Hepatocyte (in vitro differentiated cells): ENCODE results near the gene PLRG1. TPM values are rescaled to one million over a fixed set of nuclear protein-coding genes. Genes with fewer than 3 reads are reported as not detected.

Source experiments
- DNase-seq: peaks from one replicate; pipeline ENCODE4 v3.0.0-alpha.2; 2016; ENCODE audit warnings: low spot score
- H2AFZ ChIP-seq: fragments of 200-600 bp; sonication (generic); 2 replicates; pipeline ENCODE4 v1.6.0; 2016; ENCODE audit warnings: antibody characterized with exemption, mild to moderate bottlenecking
- H3K27ac ChIP-seq: fragments of 200-600 bp; sonication (generic); 2 replicates; pipeline ENCODE4 v1.5.1; 2016; ENCODE audit warnings: mild to moderate bottlenecking
- H3K27me3 ChIP-seq: fragments of 200-600 bp; sonication (generic); 2 replicates; pipeline ENCODE4 v1.6.1; 2016
- H3K36me3 ChIP-seq: fragments of 200-600 bp; sonication (generic); replicated peaks from 2 replicates; pipeline ENCODE4 v1.5.1; 2016; ENCODE audit warnings: low read depth; ENCODE audit not compliant: insufficient read depth
- H3K4me1 ChIP-seq: fragments of 200-600 bp; sonication (generic); 2 replicates; pipeline ENCODE4 v1.5.1; 2016; ENCODE audit warnings: mild to moderate bottlenecking, moderate library complexity; ENCODE audit not compliant: insufficient read depth
- H3K4me2 ChIP-seq: fragments of 200-600 bp; sonication (generic); 2 replicates; pipeline ENCODE4 v1.6.0; 2016
- H3K4me3 ChIP-seq: fragments of 200-600 bp; sonication (generic); 2 replicates; pipeline ENCODE4 v1.5.1; 2016; ENCODE audit warnings: mild to moderate bottlenecking
- H3K79me2 ChIP-seq: fragments of 200-600 bp; sonication (generic); 2 replicates; pipeline ENCODE4 v1.6.0; 2017; ENCODE audit warnings: mild to moderate bottlenecking
- H3K9me2 ChIP-seq: fragments of 200-600 bp; sonication (generic); replicated peaks from 2 replicates; pipeline ENCODE4 v1.6.0; 2017; ENCODE audit warnings: mild to moderate bottlenecking; ENCODE audit not compliant: insufficient read depth
- H3K9me3 ChIP-seq: fragments of 200-600 bp; sonication (generic); 2 replicates; pipeline ENCODE4 v1.5.1; 2016; ENCODE audit warnings: low read depth, mild to moderate bottlenecking
- H4K20me1 ChIP-seq: fragments of 200-600 bp; sonication (generic); 2 replicates; pipeline ENCODE4 v1.6.0; 2016; ENCODE audit warnings: mild to moderate bottlenecking; ENCODE audit not compliant: insufficient read depth, poor library complexity, severe bottlenecking
- EZH2 ChIP-seq: fragments of 200-600 bp; sonication (generic); IDR thresholded peaks from 2 replicates; pipeline ENCODE4 v1.6.1; 2016; ENCODE audit warnings: antibody characterized with exemption, mild to moderate bottlenecking, borderline replicate concordance
- EZH2phosphoT487 ChIP-seq: fragments of 200-600 bp; sonication (generic); IDR thresholded peaks from one replicate; pipeline ENCODE4 v1.6.1; 2018; ENCODE audit warnings: antibody characterized with exemption, mild to moderate bottlenecking, low read depth, moderate library complexity; ENCODE audit not compliant: unreplicated experiment, severe bottlenecking
- WGBS: methylation state at CpG from one replicate; pipeline ENCODE4 v1.1.6; 2016; ENCODE audit warnings: low lambda C conversion rate; ENCODE audit errors: missing lambda C conversion rate; 5-methylcytosine and 5-hydroxymethylcytosine counted together
- polyA plus RNA-seq: library from polyadenylated mRNA; unstranded; fragments of >200 nt; fragmentation: Nextera tagmentation; extraction: Ambion mirVana; gene quantifications from 2 replicates; pipeline ENCODE4 v1.2.1, GENCODE V29; 2016
- total RNA-seq: library from RNA; depleted of rRNA; stranded (reverse); fragments of >200 nt; gene quantifications from 2 replicates; pipeline ENCODE4 v1.2.3, GENCODE V29; 2014
- TF ChIP-seq, protein P1 (sequence below): fragments of 200-600 bp; sonication (generic); IDR thresholded peaks from 2 replicates; pipeline ENCODE4 v1.5.1; 2016; ENCODE audit warnings: antibody characterized with exemption, mild to moderate bottlenecking; ENCODE audit not compliant: poor library complexity

PLRG1 gene
- total and polyA plus RNA-seq, 2 experiments from 2014 or later = 54.4 to 63.9 TPM

DNA sequence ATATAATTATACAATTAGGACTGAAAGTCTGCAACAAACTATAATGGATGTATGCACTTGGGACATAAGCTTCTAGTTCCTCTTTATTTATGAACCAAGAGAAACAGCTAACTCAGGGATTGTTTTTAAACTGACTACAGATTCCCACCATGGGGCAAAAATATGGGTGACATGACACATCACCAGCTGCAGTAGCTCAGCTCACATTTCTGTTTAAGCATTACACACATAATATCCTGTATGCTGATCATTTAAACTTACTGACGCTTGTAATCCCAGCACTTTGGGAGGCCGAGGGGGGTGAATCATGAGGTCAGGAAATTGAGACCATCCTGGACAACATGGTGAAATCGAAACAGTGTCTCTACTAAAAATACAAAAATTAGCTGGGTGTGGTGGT is 24.1 kb upstream of the PLRG1 start:
- TF ChIP-seq, protein P1, sequence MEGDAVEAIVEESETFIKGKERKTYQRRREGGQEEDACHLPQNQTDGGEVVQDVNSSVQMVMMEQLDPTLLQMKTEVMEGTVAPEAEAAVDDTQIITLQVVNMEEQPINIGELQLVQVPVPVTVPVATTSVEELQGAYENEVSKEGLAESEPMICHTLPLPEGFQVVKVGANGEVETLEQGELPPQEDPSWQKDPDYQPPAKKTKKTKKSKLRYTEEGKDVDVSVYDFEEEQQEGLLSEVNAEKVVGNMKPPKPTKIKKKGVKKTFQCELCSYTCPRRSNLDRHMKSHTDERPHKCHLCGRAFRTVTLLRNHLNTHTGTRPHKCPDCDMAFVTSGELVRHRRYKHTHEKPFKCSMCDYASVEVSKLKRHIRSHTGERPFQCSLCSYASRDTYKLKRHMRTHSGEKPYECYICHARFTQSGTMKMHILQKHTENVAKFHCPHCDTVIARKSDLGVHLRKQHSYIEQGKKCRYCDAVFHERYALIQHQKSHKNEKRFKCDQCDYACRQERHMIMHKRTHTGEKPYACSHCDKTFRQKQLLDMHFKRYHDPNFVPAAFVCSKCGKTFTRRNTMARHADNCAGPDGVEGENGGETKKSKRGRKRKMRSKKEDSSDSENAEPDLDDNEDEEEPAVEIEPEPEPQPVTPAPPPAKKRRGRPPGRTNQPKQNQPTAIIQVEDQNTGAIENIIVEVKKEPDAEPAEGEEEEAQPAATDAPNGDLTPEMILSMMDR = no peak
- TF ChIP-seq EZH2phosphoT487 = no peak

DNA sequence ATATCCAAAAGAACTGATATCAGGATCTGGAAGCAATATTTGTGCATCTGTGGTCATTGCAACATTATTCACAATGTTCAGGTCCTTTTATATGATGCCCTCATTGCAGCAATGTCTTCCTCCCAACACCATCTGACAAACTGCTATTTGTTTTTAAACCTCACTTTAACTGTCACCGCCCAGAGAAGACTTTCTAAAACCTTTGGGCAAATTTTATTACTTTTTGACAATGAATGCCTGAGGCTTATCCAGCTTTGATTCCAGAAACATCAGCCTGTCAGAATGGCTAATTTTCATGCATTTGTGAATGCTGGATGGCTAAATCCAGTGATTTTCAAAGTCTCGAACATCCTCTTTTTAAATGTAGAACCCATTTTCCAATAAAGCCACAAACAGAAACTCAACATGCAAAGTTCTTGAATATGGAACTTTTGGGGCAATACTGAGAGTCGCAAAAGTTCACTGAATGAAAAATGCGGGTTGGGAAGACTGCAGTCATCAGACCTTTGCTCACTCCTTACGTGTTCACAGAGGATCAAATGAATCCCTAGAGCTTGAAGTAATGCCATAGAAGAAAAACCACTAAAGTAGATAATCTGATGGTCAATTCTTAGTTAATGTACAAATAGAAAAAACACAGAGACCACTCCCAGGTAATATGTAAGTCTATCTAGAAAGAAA is 23.1 kb upstream of the PLRG1 start:
- no peaks in the 10 kb centered on the region for H3K9me2 ChIP-seq
- H4K20me1 ChIP-seq = no peaks in the 10 kb centered on the region
- 66% methylated on average over 5 of the region's 5 CpGs for WGBS
- no peak for DNase-seq
- H3K36me3 ChIP-seq = no peaks in the 10 kb centered on the region
- no peaks in the 10 kb centered on the region for H3K27me3 ChIP-seq
- H3K4me2 ChIP-seq = no peak overlapping the region
- H3K4me3 ChIP-seq = no peak overlapping the region
- H3K9me3 ChIP-seq = no peaks in the 10 kb centered on the region
- no peak overlapping the region for H2AFZ ChIP-seq
- TF ChIP-seq, protein P1 = no peak
- TF ChIP-seq EZH2phosphoT487 (no peak), EZH2 (no peak)
- H3K4me1 ChIP-seq = no peaks in the 10 kb centered on the region
- peak overlapping the region; percentile 16 for H3K27ac ChIP-seq
- H3K79me2 ChIP-seq = no peaks in the 10 kb centered on the region

More for the DNA sequence above, 24.1 kb upstream of the PLRG1 start:
- Histone ChIP-seq H3K36me3 (no peaks in the 10 kb centered on the region), H3K27ac (no peak overlapping the region), H3K27me3 (no peaks in the 10 kb centered on the region), H3K9me2 (no peaks in the 10 kb centered on the region), H3K4me2 (no peak overlapping the region), H2AFZ (no peak overlapping the region), H3K9me3 (no peaks in the 10 kb centered on the region), H3K4me1 (no peaks in the 10 kb centered on the region), H3K79me2 (no peaks in the 10 kb centered on the region), H3K4me3 (no peak overlapping the region), H4K20me1 (no peaks in the 10 kb centered on the region)
- WGBS = 84% methylated on average over 3 of the region's 3 CpGs
- DNase-seq = no peak

DNA sequence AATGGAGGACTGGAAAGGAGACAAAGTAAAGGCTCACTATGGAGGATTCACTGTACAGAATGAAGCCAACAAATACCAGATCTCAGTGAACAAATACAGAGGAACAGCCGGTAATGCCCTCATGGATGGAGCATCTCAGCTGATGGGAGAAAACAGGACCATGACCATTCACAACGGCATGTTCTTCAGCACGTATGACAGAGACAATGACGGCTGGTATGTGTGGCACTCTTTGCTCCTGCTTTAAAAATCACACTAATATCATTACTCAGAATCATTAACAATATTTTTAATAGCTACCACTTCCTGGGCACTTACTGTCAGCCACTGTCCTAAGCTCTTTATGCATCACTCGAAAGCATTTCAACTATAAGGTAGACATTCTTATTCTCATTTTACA is 19.4 kb upstream of the PLRG1 start:
- Histone ChIP-seq H3K9me2 (no peaks in the 10 kb centered on the region), H3K27ac (no peak overlapping the region), H4K20me1 (no peaks in the 10 kb centered on the region), H3K4me1 (no peaks in the 10 kb centered on the region), H2AFZ (no peak overlapping the region), H3K4me3 (no peak overlapping the region), H3K36me3 (no peaks in the 10 kb centered on the region), H3K4me2 (no peak overlapping the region), H3K79me2 (peaks cover 6% of the 10 kb centered on the region), H3K9me3 (no peaks in the 10 kb centered on the region), H3K27me3 (no peaks in the 10 kb centered on the region)
- TF ChIP-seq EZH2phosphoT487 = no peak
- TF ChIP-seq, protein P1 = no peak
- WGBS = 97% methylated on average over 5 of the region's 5 CpGs
- no peak for DNase-seq
